HG03565 (cell line): Measurements from ENCODE around the gene TTC8.
"Not testable (repeated sequence)": the region's sequence is repeated elsewhere in the genome, so short reads cannot be mapped to it uniquely, and the experiment has no call there.

ENCODE experiments used
- ATAC-seq: cut with Tn5 transposase; IDR thresholded peaks from one replicate; pipeline ENCODE4 v1.9.1; 2021; ENCODE audit warnings: mild to moderate bottlenecking, moderate library complexity; ENCODE audit not compliant: unreplicated experiment

Gene TTC8

GRCh38 chr14:88823968-88824313 is 510 bp upstream of the TTC8 start:
- peak; percentile 14 for ATAC-seq

- no peak for ATAC-seq
Measured at GRCh38 chr14:88825078-88825458, 617 bp downstream of the TTC8 start.

- ATAC-seq, result no peak
Measured at GRCh38 chr14:88825503-88825902, 1.1 kb downstream of the TTC8 start.

- ATAC-seq, result no peak
Measured at GRCh38 chr14:88829188-88829587, 4.7 kb downstream of the TTC8 start.

GRCh38 chr14:88829685-88830302 is 5.3 kb downstream of the TTC8 start:
- ATAC-seq, result no peak

GRCh38 chr14:88831284-88831683 is 6.8 kb downstream of the TTC8 start:
- no peak for ATAC-seq

- no peak for ATAC-seq
Measured at GRCh38 chr14:88834883-88835431, 10.5 kb downstream of the TTC8 start.

GRCh38 chr14:88835661-88836060 is 11.2 kb downstream of the TTC8 start:
- no peak for ATAC-seq

GRCh38 chr14:88837495-88837894 is 13.0 kb downstream of the TTC8 start:
- no peak for ATAC-seq

- ATAC-seq, result no peak
Measured at GRCh38 chr14:88838015-88838414, 13.6 kb downstream of the TTC8 start.

- ATAC-seq, result no peak
Measured at GRCh38 chr14:88840926-88841325, 16.5 kb downstream of the TTC8 start.

- ATAC-seq, result no peak
Measured at GRCh38 chr14:88841741-88842140, 17.3 kb downstream of the TTC8 start.

GRCh38 chr14:88842414-88842813 is 18.0 kb downstream of the TTC8 start:
- ATAC-seq, result no peak

GRCh38 chr14:88844980-88845491 is 20.6 kb downstream of the TTC8 start:
- no peak for ATAC-seq

- no peak for ATAC-seq
Measured at GRCh38 chr14:88848571-88848970, 24.1 kb downstream of the TTC8 start.

- ATAC-seq, result no peak
Measured at GRCh38 chr14:88849716-88850115, 25.3 kb downstream of the TTC8 start.

GRCh38 chr14:88851587-88851986 is 27.1 kb downstream of the TTC8 start:
- no peak for ATAC-seq

- no peak for ATAC-seq
Measured at GRCh38 chr14:88852632-88853031, 28.2 kb downstream of the TTC8 start.

GRCh38 chr14:88853129-88853528 is 28.7 kb downstream of the TTC8 start:
- ATAC-seq, result no peak

GRCh38 chr14:88856786-88857366 is 32.4 kb downstream of the TTC8 start:
- no peak for ATAC-seq

GRCh38 chr14:88857861-88858260 is 33.4 kb downstream of the TTC8 start:
- not testable (repeated sequence) for ATAC-seq

GRCh38 chr14:88859118-88859517 is 34.7 kb downstream of the TTC8 start:
- ATAC-seq, result not testable (repeated sequence)

GRCh38 chr14:88863167-88863566 is 38.7 kb downstream of the TTC8 start:
- ATAC-seq, result no peak
